Mesenchymal stem cell (in vitro differentiated cells and primary cell): ENCODE data around the gene LMO4.

Experiments
- DNase-seq: peaks from one replicate; pipeline ENCODE4 v3.0.0-alpha.2; 2013
- H2AFZ ChIP-seq: one replicate; pipeline ENCODE4 v1.6.1; 2013; ENCODE audit warnings: low read depth, mild to moderate bottlenecking, control low read depth, inconsistent platforms, low read length, moderate library complexity
- H2AK5ac ChIP-seq: 2 replicates; pipeline ENCODE4 v1.6.1; 2013; ENCODE audit warnings: low read length, moderate library complexity, mild to moderate bottlenecking, inconsistent platforms; ENCODE audit not compliant: severe bottlenecking
- H2BK120ac ChIP-seq: one replicate; pipeline ENCODE4 v1.6.1; 2013; ENCODE audit warnings: low read depth, mild to moderate bottlenecking, inconsistent platforms, low read length, moderate library complexity
- H2BK12ac ChIP-seq, 2 experiments: one replicate each; pipeline ENCODE4 v1.6.1; 2013; ENCODE audit warnings: inconsistent platforms in 2 of 2, low read length in 2 of 2, mild to moderate bottlenecking in 2 of 2, moderate library complexity in 2 of 2, control low read depth in 1 of 2
- H2BK15ac ChIP-seq: one replicate; pipeline ENCODE4 v1.6.1; 2013; ENCODE audit warnings: mild to moderate bottlenecking, low read depth, inconsistent platforms; ENCODE audit not compliant: poor library complexity, severe bottlenecking
- H2BK5ac ChIP-seq: 2 replicates; pipeline ENCODE4 v1.6.1; 2013; ENCODE audit warnings: low read depth, mild to moderate bottlenecking, low read length, control low read depth, inconsistent platforms; ENCODE audit not compliant: poor library complexity, severe bottlenecking
- H3K14ac ChIP-seq, 2 experiments: one replicate each; pipeline ENCODE4 v1.6.1; 2013; ENCODE audit warnings: inconsistent platforms in 2 of 2, low read length in 2 of 2, control low read depth in 1 of 2, mild to moderate bottlenecking in 1 of 2, moderate library complexity in 1 of 2
- H3K18ac ChIP-seq, 2 experiments: one replicate each; pipeline ENCODE4 v1.6.1; 2013; ENCODE audit warnings: inconsistent platforms in 2 of 2, low read length in 2 of 2, control low read depth in 1 of 2, low read depth in 1 of 2, mild to moderate bottlenecking in 1 of 2
- H3K23ac ChIP-seq, 2 experiments: one replicate each; pipeline ENCODE4 v1.6.1; 2013; ENCODE audit warnings: inconsistent platforms in 2 of 2, low read length in 2 of 2, mild to moderate bottlenecking in 2 of 2, moderate library complexity in 2 of 2, control low read depth in 1 of 2
- H3K27ac ChIP-seq: 2 replicates; pipeline ENCODE4 v1.5.1; 2013; ENCODE audit warnings: mild to moderate bottlenecking, moderate library complexity, low read length, control low read depth, inconsistent platforms; ENCODE audit not compliant: poor library complexity, severe bottlenecking
- H3K27me3 ChIP-seq, 2 experiments: 2 replicates each; pipeline versions ENCODE4 v1.6.1 to v1.7.0; 2013; ENCODE audit warnings: low read length in 2 of 2, mild to moderate bottlenecking in 2 of 2, moderate library complexity in 2 of 2, control low read depth in 1 of 2, inconsistent platforms in 1 of 2; ENCODE audit not compliant: control insufficient read depth in 1 of 2, insufficient read depth in 1 of 2
- H3K36me3 ChIP-seq, 2 experiments: 2 replicates each; pipeline versions ENCODE4 v1.6.1 to v1.7.0; 2013; ENCODE audit warnings: low read length in 2 of 2, control low read depth in 1 of 2, inconsistent platforms in 1 of 2, low read depth in 1 of 2, mild to moderate bottlenecking in 1 of 2; ENCODE audit not compliant: insufficient read depth in 2 of 2, control insufficient read depth in 1 of 2
- H3K4ac ChIP-seq, 2 experiments: one replicate each; pipeline ENCODE4 v1.6.1; 2013; ENCODE audit warnings: inconsistent platforms in 2 of 2, low read length in 2 of 2, mild to moderate bottlenecking in 2 of 2, moderate library complexity in 2 of 2, control low read depth in 1 of 2, low read depth in 1 of 2
- H3K4me1 ChIP-seq: 2 replicates; pipeline ENCODE4 v1.6.1; 2013; ENCODE audit warnings: low read depth, low read length, control low read depth; ENCODE audit not compliant: control insufficient read depth, insufficient read depth
- H3K4me2 ChIP-seq: 2 replicates; pipeline ENCODE4 v1.6.1; 2013; ENCODE audit warnings: low read length, mild to moderate bottlenecking, inconsistent platforms; ENCODE audit not compliant: poor library complexity, severe bottlenecking
- H3K4me3 ChIP-seq, 2 experiments: 2 replicates each; pipeline versions ENCODE4 v1.5.1 to v1.7.0; 2013; ENCODE audit warnings: low read length in 2 of 2, mild to moderate bottlenecking in 2 of 2, control low read depth in 1 of 2, low read depth in 1 of 2; ENCODE audit not compliant: insufficient read depth in 1 of 2
- H3K79me1 ChIP-seq: replicated peaks from 2 replicates; pipeline ENCODE4 v1.6.1; 2013; ENCODE audit warnings: mild to moderate bottlenecking, control low read depth, low read length, inconsistent platforms; ENCODE audit not compliant: poor library complexity, severe bottlenecking
- H3K9ac ChIP-seq: 2 replicates; pipeline ENCODE4 v1.7.0; 2013; ENCODE audit warnings: mild to moderate bottlenecking, low read length, moderate library complexity
- H3K9me3 ChIP-seq: 2 replicates; pipeline ENCODE4 v1.7.0; 2013; ENCODE audit warnings: mild to moderate bottlenecking, low read length; ENCODE audit not compliant: control insufficient read depth
- H4K8ac ChIP-seq: one replicate; pipeline ENCODE4 v1.6.1; 2013; ENCODE audit warnings: inconsistent platforms, mild to moderate bottlenecking, low read length, moderate library complexity
- H4K91ac ChIP-seq: one replicate; pipeline ENCODE4 v1.6.1; 2013; ENCODE audit warnings: mild to moderate bottlenecking, low read length, inconsistent platforms
- WGBS: methylation state at CpG from one replicate; pipeline ENCODE4 v1.1.7; 2013; ENCODE audit warnings: mixed read lengths; 5-methylcytosine and 5-hydroxymethylcytosine counted together

LMO4 gene

GRCh38 chr1:87318056-87318650 is 10.5 kb upstream of the LMO4 start:
- no peak overlapping the region for H2BK15ac ChIP-seq
- H2AK5ac ChIP-seq = no peak overlapping the region
- H2BK5ac ChIP-seq = no peak overlapping the region
- H3K79me1 ChIP-seq = no peaks in the 10 kb centered on the region
- no peak overlapping the region for H2AFZ ChIP-seq
- H3K18ac ChIP-seq = no peak overlapping the region
- H4K91ac ChIP-seq = no peak overlapping the region
- H3K27me3 ChIP-seq = peaks cover 0 to 6% of the 10 kb centered on the region in 2 experiments
- no peak overlapping the region for H2BK120ac ChIP-seq
- H3K9me3 ChIP-seq = no peaks in the 10 kb centered on the region
- no peak overlapping the region for H3K23ac ChIP-seq
- no peak overlapping the region for H3K9ac ChIP-seq
- no peak overlapping the region for H2BK12ac ChIP-seq
- no peak overlapping the region for H3K27ac ChIP-seq
- H3K4ac ChIP-seq = no peak overlapping the region
- no peak for DNase-seq
- H3K4me2 ChIP-seq = no peak overlapping the region
- H3K4me3 ChIP-seq = no peak overlapping the region
- WGBS = 89% methylated on average over 5 of the region's 5 CpGs
- H3K36me3 ChIP-seq = no peaks in the 10 kb centered on the region
- no peak overlapping the region for H4K8ac ChIP-seq
- no peaks in the 10 kb centered on the region for H3K4me1 ChIP-seq
- H3K14ac ChIP-seq = no peak overlapping the region

GRCh38 chr1:87318806-87319205 is 9.9 kb upstream of the LMO4 start:
- H4K91ac ChIP-seq = no peak overlapping the region
- no peak for DNase-seq
- H3K79me1 ChIP-seq = no peaks in the 10 kb centered on the region
- no peak overlapping the region for H3K27ac ChIP-seq
- H3K9ac ChIP-seq = no peak overlapping the region
- no peak overlapping the region for H3K14ac ChIP-seq
- H2BK15ac ChIP-seq = no peak overlapping the region
- no peak overlapping the region for H2BK120ac ChIP-seq
- no peak overlapping the region for H3K4ac ChIP-seq
- no peaks in the 10 kb centered on the region for H3K36me3 ChIP-seq
- H2AFZ ChIP-seq = no peak overlapping the region
- H4K8ac ChIP-seq = no peak overlapping the region
- H2BK12ac ChIP-seq = no peak overlapping the region
- WGBS = 50% methylated on average over 1 of the region's 1 CpG
- H3K18ac ChIP-seq = no peak overlapping the region
- H2AK5ac ChIP-seq = no peak overlapping the region
- no peak overlapping the region for H3K23ac ChIP-seq
- no peak overlapping the region for H2BK5ac ChIP-seq
- peaks cover 0 to 6% of the 10 kb centered on the region in 2 experiments for H3K27me3 ChIP-seq
- no peaks in the 10 kb centered on the region for H3K4me1 ChIP-seq
- no peak overlapping the region for H3K4me3 ChIP-seq
- H3K4me2 ChIP-seq = no peak overlapping the region
- H3K9me3 ChIP-seq = no peaks in the 10 kb centered on the region

- Histone ChIP-seq H3K4me2 (no peak overlapping the region), H2BK5ac (no peak overlapping the region), H3K27ac (no peak overlapping the region), H2BK120ac (no peak overlapping the region), H3K9ac (no peak overlapping the region), H3K27me3 (no peaks in the 10 kb centered on the region), H3K23ac (no peak overlapping the region), H2AFZ (no peak overlapping the region), H3K4ac (no peak overlapping the region), H3K4me1 (no peaks in the 10 kb centered on the region), H2BK12ac (no peak overlapping the region), H2BK15ac (no peak overlapping the region), H3K4me3 (no peak overlapping the region), H3K79me1 (no peaks in the 10 kb centered on the region), H4K8ac (no peak overlapping the region), H3K9me3 (no peaks in the 10 kb centered on the region), H3K14ac (no peak overlapping the region), H4K91ac (no peak overlapping the region), H3K36me3 (no peaks in the 10 kb centered on the region), H3K18ac (no peak overlapping the region), H2AK5ac (no peak overlapping the region)
- DNase-seq = peak; percentile 54
- WGBS = 38% methylated on average over 8 of the region's 10 CpGs
Observed at GRCh38 chr1:87325982-87326738, 2.5 kb upstream of the LMO4 start.

GRCh38 chr1:87327376-87328271 is 1.1 kb upstream of the LMO4 start:
- Histone ChIP-seq H3K4me1 (peaks cover 3% of the 10 kb centered on the region), H3K27me3 (no peaks in the 10 kb centered on the region), H2BK120ac (peak overlapping the region; percentile 79), H4K91ac (peak overlapping the region; percentile 68), H2BK15ac (peak overlapping the region; percentile 100), H2AFZ (peak overlapping the region; percentile 76), H2BK5ac (no peak overlapping the region), H3K79me1 (peaks cover 3% of the 10 kb centered on the region), H3K23ac (no peak overlapping the region), H3K4me3 (peak overlapping the region; percentile 81 to 95), H3K27ac (peak overlapping the region; percentile 9), H3K36me3 (peaks cover 0 to 6% of the 10 kb centered on the region in 2 experiments), H3K4ac (no peak overlapping the region), H2AK5ac (no peak overlapping the region), H2BK12ac (no peak overlapping the region), H3K9ac (peak overlapping the region; percentile 96), H3K9me3 (no peaks in the 10 kb centered on the region), H4K8ac (peak overlapping the region; percentile 82), H3K18ac (peak overlapping the region; percentile 40 to 89), H3K4me2 (peak overlapping the region; percentile 90), H3K14ac (no peak overlapping the region)
- WGBS = 10% methylated on average over 23 of the region's 27 CpGs
- DNase-seq = peak; percentile 12
